WI38 (cell line): ENCODE results near the gene GAB1.

Experiments used
- H3K4me3 ChIP-seq: 2 replicates; pipeline ENCODE4 v1.5.1; 2011; ENCODE audit warnings: low read depth, mild to moderate bottlenecking, control low read depth, low read length
- CTCF ChIP-seq: IDR thresholded peaks from 2 replicates; pipeline ENCODE4 v1.5.1; 2012; ENCODE audit warnings: low read depth, mild to moderate bottlenecking, control low read depth, low read length

Gene GAB1

GRCh38 chr4:143367863-143368262 lies 31.2 kb downstream of the GAB1 start:
- TF ChIP-seq CTCF = no peak
- no peak overlapping the region for H3K4me3 ChIP-seq

- no peak overlapping the region for H3K4me3 ChIP-seq
- no peak for TF ChIP-seq CTCF
Measured at GRCh38 chr4:143369552-143369951, 32.9 kb downstream of the GAB1 start.

GRCh38 chr4:143372093-143372915 lies 35.6 kb downstream of the GAB1 start:
- TF ChIP-seq CTCF = no peak
- H3K4me3 ChIP-seq = no peak overlapping the region

GRCh38 chr4:143374255-143374654 lies 37.6 kb downstream of the GAB1 start:
- TF ChIP-seq CTCF = no peak
- H3K4me3 ChIP-seq = no peak overlapping the region

GRCh38 chr4:143374771-143375170 lies 38.1 kb downstream of the GAB1 start:
- no peak for TF ChIP-seq CTCF
- no peak overlapping the region for H3K4me3 ChIP-seq

GRCh38 chr4:143375326-143376073 lies 38.8 kb downstream of the GAB1 start:
- 0 out of 2 replicates have a peak, but pooled peaks have one; percentile 22 for TF ChIP-seq CTCF
- H3K4me3 ChIP-seq = no peak overlapping the region

- no peak overlapping the region for H3K4me3 ChIP-seq
- no peak for TF ChIP-seq CTCF
Measured at GRCh38 chr4:143377611-143378099, 41.0 kb downstream of the GAB1 start.
